NB4 (cell line): Measurements from ENCODE around the gene POP4.

Experiments
- DNase-seq: peaks from one replicate; pipeline ENCODE4 v3.0.0; 2010; ENCODE audit warnings: low read depth
- H3K4me3 ChIP-seq: one replicate; pipeline ENCODE4 v1.5.1; 2011; ENCODE audit warnings: mild to moderate bottlenecking, low read depth, low read length, moderate library complexity
- MYC ChIP-seq: IDR thresholded peaks from 2 replicates; pipeline ENCODE4 v1.6.1; 2011; ENCODE audit warnings: low read depth, low read length
- POLR2A ChIP-seq: IDR thresholded peaks from 2 replicates; pipeline ENCODE4 v1.6.1; 2011; ENCODE audit warnings: mild to moderate bottlenecking; ENCODE audit not compliant: insufficient read length; ENCODE audit errors: extremely low read depth
- TF ChIP-seq, protein P1 (sequence below): IDR thresholded peaks from 2 replicates; pipeline ENCODE4 v1.6.1; 2011; ENCODE audit warnings: low read depth, low read length
- TF ChIP-seq, protein P2 (sequence below): IDR thresholded peaks from one replicate; pipeline ENCODE4 v1.5.1; 2012; ENCODE audit warnings: low read depth, low read length

POP4 gene

GRCh38 chr19:29651622-29652394, 45.7 kb downstream of the POP4 start:
- TF ChIP-seq MYC (no peak), POLR2A (no peak)
- TF ChIP-seq, protein P1, sequence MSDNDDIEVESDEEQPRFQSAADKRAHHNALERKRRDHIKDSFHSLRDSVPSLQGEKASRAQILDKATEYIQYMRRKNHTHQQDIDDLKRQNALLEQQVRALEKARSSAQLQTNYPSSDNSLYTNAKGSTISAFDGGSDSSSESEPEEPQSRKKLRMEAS, result no peak
- TF ChIP-seq, protein P2, sequence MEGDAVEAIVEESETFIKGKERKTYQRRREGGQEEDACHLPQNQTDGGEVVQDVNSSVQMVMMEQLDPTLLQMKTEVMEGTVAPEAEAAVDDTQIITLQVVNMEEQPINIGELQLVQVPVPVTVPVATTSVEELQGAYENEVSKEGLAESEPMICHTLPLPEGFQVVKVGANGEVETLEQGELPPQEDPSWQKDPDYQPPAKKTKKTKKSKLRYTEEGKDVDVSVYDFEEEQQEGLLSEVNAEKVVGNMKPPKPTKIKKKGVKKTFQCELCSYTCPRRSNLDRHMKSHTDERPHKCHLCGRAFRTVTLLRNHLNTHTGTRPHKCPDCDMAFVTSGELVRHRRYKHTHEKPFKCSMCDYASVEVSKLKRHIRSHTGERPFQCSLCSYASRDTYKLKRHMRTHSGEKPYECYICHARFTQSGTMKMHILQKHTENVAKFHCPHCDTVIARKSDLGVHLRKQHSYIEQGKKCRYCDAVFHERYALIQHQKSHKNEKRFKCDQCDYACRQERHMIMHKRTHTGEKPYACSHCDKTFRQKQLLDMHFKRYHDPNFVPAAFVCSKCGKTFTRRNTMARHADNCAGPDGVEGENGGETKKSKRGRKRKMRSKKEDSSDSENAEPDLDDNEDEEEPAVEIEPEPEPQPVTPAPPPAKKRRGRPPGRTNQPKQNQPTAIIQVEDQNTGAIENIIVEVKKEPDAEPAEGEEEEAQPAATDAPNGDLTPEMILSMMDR, result no peak
- no peak for DNase-seq

GRCh38 chr19:29653398-29653797, 47.3 kb downstream of the POP4 start:
- TF ChIP-seq, protein P1, result no peak
- TF ChIP-seq, protein P2, result no peak
- TF ChIP-seq MYC (no peak), POLR2A (no peak)
- no peak overlapping the region for H3K4me3 ChIP-seq
- DNase-seq, result no peak

More at GRCh38 chr19:29651622-29652394, 45.7 kb downstream of the POP4 start:
- H3K4me3 ChIP-seq, result no peak overlapping the region

DNA sequence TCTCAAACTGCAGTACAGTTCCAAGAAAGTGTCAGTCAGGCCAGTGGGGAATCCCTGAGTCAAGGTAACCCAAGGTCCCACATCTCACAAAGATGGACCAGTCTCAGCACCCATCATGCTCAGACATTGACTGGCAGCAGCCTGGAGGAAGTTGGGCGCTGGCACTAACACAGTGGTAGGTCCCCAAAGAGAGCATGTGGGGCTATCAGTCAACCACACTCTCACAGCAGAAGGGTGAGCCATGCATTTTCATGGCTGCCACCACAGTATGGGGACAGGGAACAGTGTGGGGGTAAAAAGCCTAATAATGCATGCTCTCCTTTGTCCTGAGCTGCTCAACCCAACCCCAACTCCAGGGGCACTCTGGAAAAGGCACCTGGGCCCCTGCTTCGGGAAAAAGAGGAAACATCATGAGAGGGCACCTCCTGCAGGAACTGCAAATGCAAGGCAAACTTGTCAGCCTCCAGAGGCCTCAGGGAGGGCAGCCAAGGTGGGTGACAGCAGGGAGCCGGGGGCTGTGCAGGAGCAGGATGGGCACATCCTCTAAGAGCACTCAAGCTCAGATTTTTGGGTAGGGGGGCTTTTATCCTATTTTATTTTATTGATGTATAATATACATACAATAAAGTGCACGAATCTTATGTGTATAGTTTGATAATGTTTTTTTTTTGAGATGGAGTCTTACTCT, 49.7 kb downstream of the POP4 start:
- no peak overlapping the region for H3K4me3 ChIP-seq
- DNase-seq, result no peak
- TF ChIP-seq, protein P2, result no peak
- TF ChIP-seq, protein P1, result no peak
- TF ChIP-seq POLR2A (no peak), MYC (no peak)

- no peak overlapping the region for H3K4me3 ChIP-seq
- TF ChIP-seq MYC (no peak), POLR2A (no peak)
- TF ChIP-seq, protein P2, result no peak
- TF ChIP-seq, protein P1, result no peak
- DNase-seq, result no peak
Measured at GRCh38 chr19:29658221-29658991, 52.3 kb downstream of the POP4 start.

DNA sequence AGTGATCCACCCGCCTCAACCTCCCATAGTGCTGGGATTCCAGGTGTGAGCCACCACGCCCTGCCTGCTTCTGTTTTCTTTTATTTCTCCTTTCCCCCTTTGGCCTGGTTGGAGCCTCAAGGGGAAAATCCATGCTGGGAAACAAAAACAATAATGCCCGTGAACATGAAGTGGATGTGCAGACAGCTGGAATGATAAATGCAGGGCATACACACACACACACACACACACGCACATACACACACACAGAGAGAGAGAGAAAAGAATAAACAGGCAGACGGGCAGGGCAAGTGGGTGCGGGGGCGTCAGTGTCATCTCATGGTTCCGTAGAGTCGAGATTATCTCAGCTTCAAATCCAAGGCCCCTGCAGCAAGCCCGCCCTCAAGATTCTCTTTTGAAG, 54.8 kb downstream of the POP4 start:
- TF ChIP-seq, protein P2, result no peak
- no peak overlapping the region for H3K4me3 ChIP-seq
- DNase-seq, result no peak
